ENCODE results near the gene ACBD4.

GRCh38 chr17:45088741-45089140, 46.7 kb upstream of the ACBD4 start:
- TF ChIP-seq CTCF (IDR thresholded peaks at IDR 0.05) (no peak), POLR2A (IDR thresholded peaks at IDR 0.05) (no peak)
